H1 (cell line): ENCODE measurements around the gene UGT1A1.

ENCODE experiments used
- ATF3 ChIP-seq: IDR thresholded peaks from 2 replicates; pipeline ENCODE4 v1.6.1; 2011; ENCODE audit warnings: low read depth, mild to moderate bottlenecking, low read length; ENCODE audit not compliant: insufficient read depth
- BACH1 ChIP-seq: IDR thresholded peaks from 2 replicates; pipeline ENCODE4 v1.6.1; 2012; ENCODE audit warnings: low read length, improper control_type of control experiment
- CHD2 ChIP-seq: IDR thresholded peaks from 2 replicates; pipeline ENCODE4 v1.6.1; 2012; ENCODE audit warnings: low read length, improper control_type of control experiment
- CTCF ChIP-seq, 3 experiments: IDR thresholded peaks; 1 replicate in 2 of 3; 2 replicates in 1 of 3; pipeline versions ENCODE4 v1.5.1 to v1.6.1; 2011; ENCODE audit warnings: low read length in 3 of 3, mild to moderate bottlenecking in 3 of 3, inconsistent platforms in 2 of 3, low read depth in 1 of 3, moderate library complexity in 1 of 3; ENCODE audit not compliant: insufficient read depth in 1 of 3; ENCODE audit errors: control extremely low read depth in 1 of 3
- EP300 ChIP-seq, 2 experiments: IDR thresholded peaks; 1 replicate in 1 of 2; 2 replicates in 1 of 2; pipeline ENCODE4 v1.6.1; 2011 to 2012; ENCODE audit warnings: low read depth in 2 of 2, low read length in 2 of 2, mild to moderate bottlenecking in 2 of 2, borderline replicate concordance in 1 of 2, inconsistent platforms in 1 of 2, moderate library complexity in 1 of 2
- HDAC6 ChIP-seq: IDR thresholded peaks from one replicate; pipeline ENCODE4 v1.7.1; 2012; ENCODE audit warnings: low read depth, mild to moderate bottlenecking, inconsistent platforms, low read length, moderate library complexity
- JUND ChIP-seq: IDR thresholded peaks from 2 replicates; pipeline ENCODE4 v1.6.1; 2011; ENCODE audit warnings: mild to moderate bottlenecking, improper control_type of control experiment, low read length
- MAX ChIP-seq: IDR thresholded peaks from 2 replicates; pipeline ENCODE4 v1.6.1; 2012; ENCODE audit warnings: inconsistent platforms
- RFX5 ChIP-seq: IDR thresholded peaks from 2 replicates; pipeline ENCODE4 v1.6.1; 2011; ENCODE audit warnings: low read depth, low read length, improper control_type of control experiment, borderline replicate concordance
- SP1 ChIP-seq: IDR thresholded peaks from 2 replicates; pipeline ENCODE4 v1.6.1; 2011; ENCODE audit warnings: low read depth, low read length
- USF2 ChIP-seq: IDR thresholded peaks from 2 replicates; pipeline ENCODE4 v1.6.1; 2011; ENCODE audit warnings: low read length, improper control_type of control experiment

GRCh38 chr2:233745073-233745755 lies 14.9 kb upstream of the UGT1A1 start:
- no peak for TF ChIP-seq CTCF (IDR thresholded peaks at IDR 0.05; ENCODE audit: control extremely low read depth in 1 of 3, insufficient read depth in 1 of 3, low read depth in 1 of 3, low read length in 3 of 3)
- TF ChIP-seq JUND, result no peak
- no peak for TF ChIP-seq SP1
- no peak for TF ChIP-seq RFX5
- TF ChIP-seq BACH1, result no peak
- no peak for TF ChIP-seq EP300 (IDR thresholded peaks at IDR 0.05; ENCODE audit: borderline replicate concordance in 1 of 2, low read depth in 2 of 2, low read length in 2 of 2)
- TF ChIP-seq ATF3, result no peak
- TF ChIP-seq USF2, result no peak
- no peak for TF ChIP-seq CHD2
- no peak for TF ChIP-seq MAX
- TF ChIP-seq HDAC6, result no peak
